Uterus (tissue), 2 donors: Measurements from ENCODE around the gene MSRB3.

Experiments used
- POLR2A ChIP-seq, 2 donors: fragments of 450-650 bp; IDR thresholded peaks; one replicate each; pipeline ENCODE4 v1.6.1; 2016; ENCODE audit warnings: antibody characterized with exemption in 2 of 2, mild to moderate bottlenecking in 1 of 2, moderate library complexity in 1 of 2
- TF ChIP-seq, protein P1 (sequence below), 4 experiments: fragments of 200-600 bp in 2 of 4; fragments of 450-650 bp in 2 of 4; sonication (generic) in 2 of 4; IDR thresholded peaks; one replicate each; pipeline ENCODE4 v1.5.1; 2016 to 2019; ENCODE audit warnings: antibody characterized with exemption in 4 of 4, mild to moderate bottlenecking in 2 of 4, moderate library complexity in 1 of 4

GRCh38 chr12:65325183-65325582 lies 46.7 kb downstream of the MSRB3 start:
- TF ChIP-seq, protein P1, sequence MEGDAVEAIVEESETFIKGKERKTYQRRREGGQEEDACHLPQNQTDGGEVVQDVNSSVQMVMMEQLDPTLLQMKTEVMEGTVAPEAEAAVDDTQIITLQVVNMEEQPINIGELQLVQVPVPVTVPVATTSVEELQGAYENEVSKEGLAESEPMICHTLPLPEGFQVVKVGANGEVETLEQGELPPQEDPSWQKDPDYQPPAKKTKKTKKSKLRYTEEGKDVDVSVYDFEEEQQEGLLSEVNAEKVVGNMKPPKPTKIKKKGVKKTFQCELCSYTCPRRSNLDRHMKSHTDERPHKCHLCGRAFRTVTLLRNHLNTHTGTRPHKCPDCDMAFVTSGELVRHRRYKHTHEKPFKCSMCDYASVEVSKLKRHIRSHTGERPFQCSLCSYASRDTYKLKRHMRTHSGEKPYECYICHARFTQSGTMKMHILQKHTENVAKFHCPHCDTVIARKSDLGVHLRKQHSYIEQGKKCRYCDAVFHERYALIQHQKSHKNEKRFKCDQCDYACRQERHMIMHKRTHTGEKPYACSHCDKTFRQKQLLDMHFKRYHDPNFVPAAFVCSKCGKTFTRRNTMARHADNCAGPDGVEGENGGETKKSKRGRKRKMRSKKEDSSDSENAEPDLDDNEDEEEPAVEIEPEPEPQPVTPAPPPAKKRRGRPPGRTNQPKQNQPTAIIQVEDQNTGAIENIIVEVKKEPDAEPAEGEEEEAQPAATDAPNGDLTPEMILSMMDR (IDR thresholded peaks at IDR 0.05), result no peak
- TF ChIP-seq POLR2A (IDR thresholded peaks at IDR 0.05), result no peak
